ENCODE data around the gene SIDT1.

- TF ChIP-seq NFRKB (IDR thresholded peaks at IDR 0.05): no peak
- TF ChIP-seq SP1 (IDR thresholded peaks at IDR 0.05): no peak
- TF ChIP-seq ELF4 (IDR thresholded peaks at IDR 0.05): no peak
- no peak for TF ChIP-seq FOXM1 (IDR thresholded peaks at IDR 0.05; ENCODE audit: borderline replicate concordance)
- TF ChIP-seq ARNT (IDR thresholded peaks at IDR 0.05): no peak
- TF ChIP-seq HDGF (IDR thresholded peaks at IDR 0.05; ENCODE audit: borderline replicate concordance): no peak
- TF ChIP-seq BHLHE40 (IDR thresholded peaks at IDR 0.05; ENCODE audit: borderline replicate concordance): no peak
- TF ChIP-seq FOXA1 (IDR thresholded peaks at IDR 0.05): no peak
- no peak for TF ChIP-seq ZNF384 (IDR thresholded peaks at IDR 0.05)
- no peak for TF ChIP-seq PKNOX1 (IDR thresholded peaks at IDR 0.05)
- no peak for TF ChIP-seq LEF1 (IDR thresholded peaks at IDR 0.05; ENCODE audit: borderline replicate concordance)
- TF ChIP-seq TARDBP (IDR thresholded peaks at IDR 0.05): no peak
- TF ChIP-seq SUZ12 (IDR thresholded peaks at IDR 0.05): no peak
- TF ChIP-seq FOXK2 (IDR thresholded peaks at IDR 0.05): no peak
Measured at GRCh38 chr3:113660896-113661295, 128.5 kb downstream of the SIDT1 start.
